CD14-positive monocyte (primary cell): Measurements from ENCODE around the gene NOTCH1. TPM values are rescaled to one million over a fixed set of nuclear protein-coding genes. Genes with fewer than 3 reads are reported as not detected.

Source experiments
- DNase-seq, 3 donors: peaks; one replicate each; pipeline ENCODE4 v3.0.0-alpha.2; 2011 to 2022
- H2AFZ ChIP-seq: 2 replicates; pipeline ENCODE4 v1.6.0; 2012; ENCODE audit warnings: mild to moderate bottlenecking, low read depth, low read length, inconsistent platforms; ENCODE audit not compliant: insufficient read depth, poor library complexity, severe bottlenecking
- H3K27ac ChIP-seq, 2 donors: 1 replicate in 1 of 2; 2 replicates in 1 of 2; pipeline ENCODE4 v1.5.1; 2012 to 2013; ENCODE audit warnings: low read length in 2 of 2, control low read depth in 1 of 2, inconsistent platforms in 1 of 2, low read depth in 1 of 2, mild to moderate bottlenecking in 1 of 2
- H3K27me3 ChIP-seq, 2 donors: one replicate each; pipeline versions ENCODE4 v1.6.0 to v1.6.1; 2011 to 2013; ENCODE audit warnings: low read length in 2 of 2; ENCODE audit not compliant: control insufficient read depth in 2 of 2, insufficient read depth in 2 of 2
- H3K36me3 ChIP-seq, 2 donors: replicated peaks in 1 of 2; 1 replicate in 1 of 2; 2 replicates in 1 of 2; pipeline versions ENCODE4 v1.5.1 to v1.6.1; 2012 to 2013; ENCODE audit warnings: low read length in 2 of 2, control low read depth in 1 of 2, inconsistent platforms in 1 of 2, mild to moderate bottlenecking in 1 of 2; ENCODE audit not compliant: insufficient read depth in 2 of 2, control insufficient read depth in 1 of 2
- H3K4me1 ChIP-seq, 2 donors: 1 replicate in 1 of 2; 2 replicates in 1 of 2; pipeline versions ENCODE4 v1.5.1 to v1.6.1; 2012 to 2013; ENCODE audit warnings: low read length in 2 of 2, control low read depth in 1 of 2, inconsistent platforms in 1 of 2, mild to moderate bottlenecking in 1 of 2, moderate library complexity in 1 of 2; ENCODE audit not compliant: insufficient read depth in 2 of 2, control insufficient read depth in 1 of 2
- H3K4me2 ChIP-seq: replicated peaks from 2 replicates; pipeline ENCODE3; 2012; ENCODE audit warnings: low read length, moderate library complexity, mild to moderate bottlenecking; ENCODE audit not compliant: poor library complexity, severe bottlenecking; ENCODE audit errors: extremely low read depth
- H3K4me3 ChIP-seq, 3 experiments: fragments of 200-600 bp in 1 of 3; sonication (generic) in 1 of 3; replicated peaks in 1 of 3; 1 replicate in 2 of 3; 2 replicates in 1 of 3; pipeline ENCODE4 v1.5.1; 2011 to 2013; ENCODE audit warnings: low read length in 3 of 3, mild to moderate bottlenecking in 3 of 3, control low read depth in 2 of 3, low read depth in 2 of 3, inconsistent platforms in 1 of 3, moderate library complexity in 1 of 3
- H3K79me2 ChIP-seq: 2 replicates; pipeline ENCODE4 v1.6.0; 2012; ENCODE audit warnings: mild to moderate bottlenecking, control low read depth, inconsistent platforms, low read length, moderate library complexity; ENCODE audit not compliant: insufficient read depth
- H3K9ac ChIP-seq: 2 replicates; pipeline ENCODE4 v1.6.0; 2017; ENCODE audit warnings: low read length, mild to moderate bottlenecking; ENCODE audit not compliant: insufficient read depth, poor library complexity, severe bottlenecking
- H3K9me3 ChIP-seq, 2 donors: replicated peaks in 1 of 2; 1 replicate in 1 of 2; 2 replicates in 1 of 2; pipeline versions ENCODE4 v1.5.1 to v1.6.1; 2012 to 2013; ENCODE audit warnings: low read length in 2 of 2, control low read depth in 1 of 2; ENCODE audit not compliant: control insufficient read depth in 1 of 2, insufficient read depth in 1 of 2
- H4K20me1 ChIP-seq: 2 replicates; pipeline ENCODE4 v1.6.0; 2012; ENCODE audit warnings: mild to moderate bottlenecking, low read length, control low read depth, moderate library complexity; ENCODE audit not compliant: insufficient read depth
- H3K27ac Mint-ChIP-seq, 7 donors: one replicate each; pipeline ENCODE4 v1.8.0; 2020; ENCODE audit warnings: mild to moderate bottlenecking in 7 of 7, mixed read lengths in 7 of 7, moderate library complexity in 6 of 7, inconsistent platforms in 2 of 7
- H3K27me3 Mint-ChIP-seq, 3 donors: one replicate each; pipeline ENCODE4 v1.8.0; 2021 to 2022; ENCODE audit warnings: low read depth in 3 of 3, mild to moderate bottlenecking in 3 of 3, mixed read lengths in 3 of 3, moderate library complexity in 3 of 3, inconsistent platforms in 1 of 3
- H3K36me3 Mint-ChIP-seq, 2 donors: one replicate each; pipeline ENCODE4 v1.8.0; 2020; ENCODE audit warnings: mixed read lengths in 2 of 2, inconsistent platforms in 1 of 2, mild to moderate bottlenecking in 1 of 2
- H3K4me1 Mint-ChIP-seq: one replicate; pipeline ENCODE4 v1.8.0; 2020; ENCODE audit warnings: mild to moderate bottlenecking, mixed read lengths
- H3K4me3 Mint-ChIP-seq, 2 donors: one replicate each; pipeline ENCODE4 v1.8.0; 2020; ENCODE audit warnings: mild to moderate bottlenecking in 2 of 2, mixed read lengths in 2 of 2, moderate library complexity in 1 of 2
- H3K9me3 Mint-ChIP-seq, 7 donors: one replicate each; pipeline ENCODE4 v1.8.0; 2020 to 2022; ENCODE audit warnings: mixed read lengths in 7 of 7, mild to moderate bottlenecking in 6 of 7, moderate library complexity in 6 of 7, inconsistent platforms in 2 of 7
- CTCF ChIP-seq: fragments of 200-600 bp; IDR thresholded peaks from one replicate; pipeline ENCODE4 v1.8.0; 2022; ENCODE audit warnings: antibody characterized with exemption, mild to moderate bottlenecking
- WGBS: methylation state at CpG from one replicate; pipeline ENCODE4 v1.1.5; 2013; ENCODE audit warnings: missing lambda C conversion rate; ENCODE audit not compliant: insufficient coverage; 5-methylcytosine and 5-hydroxymethylcytosine counted together
- intact Hi-C, 2 donors: fragments of 100-400 bp; cut with micrococcal nuclease; formaldehyde crosslinking; loops; one replicate each; pipeline versions ENCODE4 v1.15.0 to v1.15.1; 2023
- polyA plus RNA-seq, 3 donors: library from polyadenylated mRNA; depleted of rRNA in 1 of 3; unstranded in 2 of 3; stranded (reverse) in 1 of 3; fragments of 300-500 nt in 2 of 3; fragments of >200 nt in 1 of 3; fragmentation: Illumina TruSeq in 2 of 3; gene quantifications; 1 replicate in 2 of 3; 2 replicates in 1 of 3; pipeline ENCODE4 v1.2.3, GENCODE V29; 2012 to 2021

NOTCH1 gene
- polyA plus RNA-seq, 3 donors, result 1.4 to 33.0 (median 2.2) TPM

- no peak for TF ChIP-seq CTCF
- WGBS, result 96% methylated on average over 31 of the region's 34 CpGs
- Histone ChIP-seq H3K27me3 (no peaks in the 10 kb centered on the region), H3K27ac (no peak overlapping the region), H3K9me3 (no peaks in the 10 kb centered on the region), H3K4me2 (no peak overlapping the region), H3K9ac (no peak overlapping the region), H3K4me1 (no peaks in the 10 kb centered on the region), H3K4me3 (no peak overlapping the region), H2AFZ (no peak overlapping the region), H3K36me3 (peaks cover 83 to 100% of the 10 kb centered on the region in 2 donors), H4K20me1 (peaks cover 100% of the 10 kb centered on the region), H3K79me2 (peaks cover 100% of the 10 kb centered on the region)
- intact Hi-C loops, result no loop called here
- no peak for DNase-seq
- peaks cover 0 to 1% (median 1%) of the 10 kb centered on the region in 3 donors for H3K27me3 Mint-ChIP-seq
- peak overlapping the region in 2 of 7 donors; percentile 58 to 68 for H3K27ac Mint-ChIP-seq
- peaks cover 77 to 99% of the 10 kb centered on the region in 2 donors for H3K36me3 Mint-ChIP-seq
- H3K4me3 Mint-ChIP-seq, result no peak overlapping the region
- no peaks in the 10 kb centered on the region for H3K9me3 Mint-ChIP-seq
- no peaks in the 10 kb centered on the region for H3K4me1 Mint-ChIP-seq
These were observed 70.6 kb downstream of the NOTCH1 start for GRCh38 chr9:136474974-136475865.

GRCh38 chr9:136474021-136474640 lies 71.7 kb downstream of the NOTCH1 start:
- Histone ChIP-seq H3K9me3 (no peaks in the 10 kb centered on the region), H3K27me3 (no peaks in the 10 kb centered on the region), H3K4me3 (no peak overlapping the region), H3K36me3 (peaks cover 90 to 100% of the 10 kb centered on the region in 2 donors), H2AFZ (no peak overlapping the region), H3K27ac (no peak overlapping the region), H3K79me2 (peaks cover 100% of the 10 kb centered on the region), H4K20me1 (peaks cover 100% of the 10 kb centered on the region), H3K4me1 (no peaks in the 10 kb centered on the region), H3K4me2 (no peak overlapping the region), H3K9ac (no peak overlapping the region)
- Mint-ChIP-seq H3K36me3 (peaks cover 84 to 100% of the 10 kb centered on the region in 2 donors), H3K4me3 (no peak overlapping the region), H3K4me1 (no peaks in the 10 kb centered on the region), H3K27ac (no peak overlapping the region), H3K9me3 (no peaks in the 10 kb centered on the region), H3K27me3 (peaks cover 0 to 1% (median 1%) of the 10 kb centered on the region in 3 donors)
- intact Hi-C loops, result no loop called here
- TF ChIP-seq CTCF, result no peak
- 96% methylated on average over 27 of the region's 27 CpGs for WGBS
- no peak for DNase-seq
